Omental fat pad (tissue), 4 donors: Measurements from ENCODE around the gene DNAJC10. TPM values are rescaled to one million over a fixed set of nuclear protein-coding genes. Genes with fewer than 3 reads are reported as not detected.
"Not testable (repeated sequence)": the region's sequence is repeated elsewhere in the genome, so short reads cannot be mapped to it uniquely, and the experiment has no call there.

Source experiments
- ATAC-seq: fragments of 150-250 bp; one replicate; pipeline ENCODE4 v1.9.1; 2016; ENCODE audit warnings: mild to moderate bottlenecking, moderate library complexity; ENCODE audit not compliant: low FRiP score
- DNase-seq: peaks from one replicate; pipeline ENCODE4 v3.0.0-alpha.2; 2019; ENCODE audit warnings: low spot score
- CTCF ChIP-seq, 3 donors: fragments of 450-650 bp; IDR thresholded peaks; one replicate each; pipeline ENCODE4 v1.5.1; 2016 to 2017; ENCODE audit warnings: antibody characterized with exemption in 3 of 3, mild to moderate bottlenecking in 3 of 3, moderate library complexity in 2 of 3
- total RNA-seq, 4 donors: library from RNA; depleted of rRNA; stranded (reverse); fragments of >200 nt; gene quantifications; one replicate each; pipeline ENCODE4 v1.1.0, GENCODE V29; 2016

Gene DNAJC10
- total RNA-seq, 4 donors from 2014 or later = 41.1 to 61.9 (median 44.6) TPM

- ATAC-seq (no peak), DNase-seq (no peak)
- no peak for TF ChIP-seq CTCF (IDR thresholded peaks at IDR 0.05)
Observed at GRCh38 chr2:182763311-182763912, 47.4 kb downstream of the DNAJC10 start.

- ATAC-seq = no peak
- TF ChIP-seq CTCF (IDR thresholded peaks at IDR 0.05) = no peak
- DNase-seq = no peak
Observed at GRCh38 chr2:182766626-182767025, 50.6 kb downstream of the DNAJC10 start.

- DNase-seq = no peak
- no peak for ATAC-seq
- TF ChIP-seq CTCF (IDR thresholded peaks at IDR 0.05) = no peak
Observed at GRCh38 chr2:182767578-182767977, 51.5 kb downstream of the DNAJC10 start.

- not testable (repeated sequence) for ATAC-seq, DNase-seq
Observed at GRCh38 chr2:182768950-182769349, 52.9 kb downstream of the DNAJC10 start.

- no peak for DNase-seq
- no peak for TF ChIP-seq CTCF (IDR thresholded peaks at IDR 0.05)
- ATAC-seq = no peak
Observed at GRCh38 chr2:182779323-182779722, 63.3 kb downstream of the DNAJC10 start.

GRCh38 chr2:182781099-182781498 lies 65.0 kb downstream of the DNAJC10 start:
- ATAC-seq, DNase-seq: not testable (repeated sequence)

- not testable (repeated sequence) for ATAC-seq, DNase-seq
Observed at GRCh38 chr2:182782686-182783085, 66.6 kb downstream of the DNAJC10 start.

- DNase-seq = no peak
- TF ChIP-seq CTCF (IDR thresholded peaks at IDR 0.05) = no peak
- ATAC-seq = no peak
Observed at GRCh38 chr2:182784058-182784706, 68.1 kb downstream of the DNAJC10 start.
